ENCODE data around the gene MATR3. TPM values are rescaled to one million over a fixed set of nuclear protein-coding genes. Genes with fewer than 3 reads are reported as not detected.

Gene MATR3
- total RNA-seq, 3 donors from 2014 or later (not counting 1 experiment from before 2014, with no cell fraction given) = 290 to 324 (median 297) TPM

DNA sequence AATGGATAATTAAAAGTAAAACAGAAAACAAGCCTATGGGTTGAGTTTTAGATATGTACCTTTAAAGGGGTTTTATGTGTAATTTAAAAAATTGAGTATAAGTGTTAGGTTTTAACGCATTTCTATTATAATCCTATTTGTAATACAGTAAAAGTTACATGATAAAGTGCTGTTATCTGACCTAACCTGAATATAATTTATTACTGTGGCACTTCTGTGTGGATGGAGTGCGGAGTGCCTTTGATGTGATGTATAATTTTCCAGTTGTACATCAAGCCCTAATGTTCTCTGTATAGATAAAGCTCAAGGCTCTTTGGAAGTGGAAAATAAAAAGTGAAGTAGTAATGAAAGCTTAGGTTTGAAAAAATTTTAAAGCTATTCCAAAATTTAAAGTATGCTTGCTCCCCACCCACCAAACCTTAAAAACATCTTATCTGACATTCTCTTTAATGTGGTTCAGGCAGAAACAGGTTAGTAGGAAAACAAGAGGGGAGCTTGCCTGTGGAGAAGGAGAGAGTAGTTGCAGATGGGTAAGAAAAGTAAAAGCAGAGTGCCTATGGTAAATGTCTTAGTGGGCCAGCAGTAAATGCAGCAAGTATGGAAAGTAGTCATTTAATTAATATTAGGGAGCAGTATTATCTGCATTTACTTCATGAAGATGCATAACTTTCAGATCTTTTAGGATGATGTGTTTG, 4.0 kb downstream of the MATR3 start:
- Histone ChIP-seq H3K4me3 (ENCODE audit: low read length) (no peak overlapping the region), H3K4me1 (ENCODE audit: control insufficient read depth, insufficient read depth, low read length) (peaks cover 46% of the 10 kb centered on the region), H3K27me3 (ENCODE audit: control insufficient read depth, insufficient read depth, low read length) (no peaks in the 10 kb centered on the region), H3K27ac (ENCODE audit: low read length) (no peak overlapping the region), H3K9me3 (ENCODE audit: control insufficient read depth, insufficient read depth, low read length) (no peaks in the 10 kb centered on the region), H3K36me3 (ENCODE audit: control insufficient read depth, insufficient read depth, low read length) (no peaks in the 10 kb centered on the region)
- WGBS (ENCODE audit: insufficient coverage) = 92% methylated on average over 1 of the region's 2 CpGs
- H3K27ac Mint-ChIP-seq = peak overlapping the region; percentile 8 to 81
- intact Hi-C loops (cut with micrococcal nuclease) = loop anchor here (10.0 kb wide), 2 partner anchors 547 to 723 kb away; partner anchors contain the start of gene HSPA9
- DNase-seq (no peak), ATAC-seq (no peak)
- TF ChIP-seq, protein P1, sequence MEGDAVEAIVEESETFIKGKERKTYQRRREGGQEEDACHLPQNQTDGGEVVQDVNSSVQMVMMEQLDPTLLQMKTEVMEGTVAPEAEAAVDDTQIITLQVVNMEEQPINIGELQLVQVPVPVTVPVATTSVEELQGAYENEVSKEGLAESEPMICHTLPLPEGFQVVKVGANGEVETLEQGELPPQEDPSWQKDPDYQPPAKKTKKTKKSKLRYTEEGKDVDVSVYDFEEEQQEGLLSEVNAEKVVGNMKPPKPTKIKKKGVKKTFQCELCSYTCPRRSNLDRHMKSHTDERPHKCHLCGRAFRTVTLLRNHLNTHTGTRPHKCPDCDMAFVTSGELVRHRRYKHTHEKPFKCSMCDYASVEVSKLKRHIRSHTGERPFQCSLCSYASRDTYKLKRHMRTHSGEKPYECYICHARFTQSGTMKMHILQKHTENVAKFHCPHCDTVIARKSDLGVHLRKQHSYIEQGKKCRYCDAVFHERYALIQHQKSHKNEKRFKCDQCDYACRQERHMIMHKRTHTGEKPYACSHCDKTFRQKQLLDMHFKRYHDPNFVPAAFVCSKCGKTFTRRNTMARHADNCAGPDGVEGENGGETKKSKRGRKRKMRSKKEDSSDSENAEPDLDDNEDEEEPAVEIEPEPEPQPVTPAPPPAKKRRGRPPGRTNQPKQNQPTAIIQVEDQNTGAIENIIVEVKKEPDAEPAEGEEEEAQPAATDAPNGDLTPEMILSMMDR (IDR thresholded peaks at IDR 0.05) = no peak
- no peaks in the 10 kb centered on the region for H3K9me3 Mint-ChIP-seq
- H3K4me3 Mint-ChIP-seq = peak overlapping the region; percentile 54
- H3K36me3 Mint-ChIP-seq = no peaks in the 10 kb centered on the region
- no peaks in the 10 kb centered on the region for H3K27me3 Mint-ChIP-seq (ENCODE audit: low read depth in 2 of 2)
- peaks cover 72 to 79% of the 10 kb centered on the region in 2 donors for H3K4me1 Mint-ChIP-seq

DNA sequence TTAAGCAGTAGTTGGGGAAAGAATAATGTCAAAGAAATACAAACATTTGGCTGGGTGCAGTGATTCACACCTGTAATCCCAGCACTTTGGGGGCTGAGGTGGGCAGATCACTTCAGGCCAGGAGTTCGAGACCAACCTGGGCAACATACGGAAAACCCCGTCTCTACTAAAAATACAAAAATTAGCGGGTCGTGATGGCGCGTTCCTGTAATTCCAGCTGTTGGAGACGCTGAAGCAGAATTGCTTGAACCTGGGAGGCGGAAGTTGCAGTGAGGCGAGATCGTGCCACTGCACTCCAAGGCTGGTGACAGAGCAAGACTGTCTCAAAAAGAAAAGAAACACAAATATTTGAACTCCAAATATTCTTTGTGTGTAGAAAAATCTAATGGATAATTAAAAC, 4.7 kb downstream of the MATR3 start:
- no peaks in the 10 kb centered on the region for H3K27me3 ChIP-seq (ENCODE audit: control insufficient read depth, insufficient read depth, low read length)
- intact Hi-C loops (cut with micrococcal nuclease) = loop anchor here (10.0 kb wide), 2 partner anchors 547 to 723 kb away; partner anchors contain the start of gene HSPA9
- H3K4me1 ChIP-seq (ENCODE audit: control insufficient read depth, insufficient read depth, low read length) = peaks cover 43% of the 10 kb centered on the region
- H3K9me3 Mint-ChIP-seq = no peaks in the 10 kb centered on the region
- DNase-seq = peak in 1 of 2 donors; percentile 26
- no peak overlapping the region for H3K4me3 ChIP-seq (ENCODE audit: low read length)
- no peak for ATAC-seq
- no peaks in the 10 kb centered on the region for H3K36me3 Mint-ChIP-seq
- H3K4me3 Mint-ChIP-seq = peak overlapping the region; percentile 28
- 68% methylated on average over 11 of the region's 11 CpGs for WGBS (ENCODE audit: insufficient coverage)
- TF ChIP-seq, protein P1 (IDR thresholded peaks at IDR 0.05) = no peak
- H3K27ac ChIP-seq (ENCODE audit: low read length) = no peak overlapping the region
- H3K36me3 ChIP-seq (ENCODE audit: control insufficient read depth, insufficient read depth, low read length) = no peaks in the 10 kb centered on the region
- peak overlapping the region; percentile 8 to 81 for H3K27ac Mint-ChIP-seq
- H3K4me1 Mint-ChIP-seq = peaks cover 72 to 79% of the 10 kb centered on the region in 2 donors
- no peaks in the 10 kb centered on the region for H3K9me3 ChIP-seq (ENCODE audit: control insufficient read depth, insufficient read depth, low read length)
- no peaks in the 10 kb centered on the region for H3K27me3 Mint-ChIP-seq (ENCODE audit: low read depth in 2 of 2)

DNA sequence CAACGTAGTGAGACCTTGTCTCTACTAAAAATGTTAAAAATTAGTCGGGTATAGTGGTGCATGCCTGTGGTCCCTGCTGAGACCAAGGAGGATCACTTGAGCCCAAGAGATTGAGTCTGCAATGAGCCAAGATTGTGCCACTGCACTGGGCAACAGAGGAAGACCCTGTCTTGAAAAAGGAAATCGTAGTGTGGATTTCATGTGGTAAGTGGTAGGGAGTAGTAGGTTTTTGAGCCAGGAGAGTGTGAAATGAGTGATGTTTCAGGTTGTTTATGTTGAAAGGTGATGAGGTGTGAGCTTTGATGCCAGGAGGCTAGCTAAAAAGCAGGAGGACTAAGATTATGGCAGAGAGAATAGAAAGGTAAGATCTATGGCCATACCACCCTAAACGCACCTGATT, 5.9 kb downstream of the MATR3 start:
- H3K9me3 Mint-ChIP-seq = no peaks in the 10 kb centered on the region
- Histone ChIP-seq H3K4me3 (ENCODE audit: low read length) (no peak overlapping the region), H3K27ac (ENCODE audit: low read length) (peak overlapping the region; percentile 0), H3K27me3 (ENCODE audit: control insufficient read depth, insufficient read depth, low read length) (no peaks in the 10 kb centered on the region), H3K36me3 (ENCODE audit: control insufficient read depth, insufficient read depth, low read length) (no peaks in the 10 kb centered on the region), H3K9me3 (ENCODE audit: control insufficient read depth, insufficient read depth, low read length) (no peaks in the 10 kb centered on the region), H3K4me1 (ENCODE audit: control insufficient read depth, insufficient read depth, low read length) (peaks cover 52% of the 10 kb centered on the region)
- intact Hi-C loops (cut with micrococcal nuclease) = loop anchor here (10.0 kb wide), 2 partner anchors 545 to 725 kb away; partner anchors contain the start of gene HSPA9
- peak; percentile 22 to 41 (median 27) for ATAC-seq
- no peaks in the 10 kb centered on the region for H3K36me3 Mint-ChIP-seq
- TF ChIP-seq, protein P1 (IDR thresholded peaks at IDR 0.05) = no peak
- peaks cover 78 to 80% of the 10 kb centered on the region in 2 donors for H3K4me1 Mint-ChIP-seq
- peak overlapping the region; percentile 8 to 81 for H3K27ac Mint-ChIP-seq
- H3K27me3 Mint-ChIP-seq (ENCODE audit: low read depth in 2 of 2) = no peaks in the 10 kb centered on the region
- DNase-seq = peak in 1 of 2 donors; percentile 43
- 36% methylated on average over 4 of the region's 4 CpGs for WGBS (ENCODE audit: insufficient coverage)
- peak overlapping the region; percentile 13 for H3K4me3 Mint-ChIP-seq
